Left lung (tissue), 10 donors: ENCODE results near the gene LGR5. TPM values are rescaled to one million over a fixed set of nuclear protein-coding genes. Genes with fewer than 3 reads are reported as not detected.
"Not testable (repeated sequence)": the region's sequence is repeated elsewhere in the genome, so short reads cannot be mapped to it uniquely, and the experiment has no call there.

ENCODE experiments used
- ATAC-seq: fragments of 200-7000 bp; cut with Tn5 transposase; one replicate; pipeline ENCODE4 v1.9.1; 2020; ENCODE audit warnings: moderate library complexity
- DNase-seq, 4 donors: peaks; one replicate each; pipeline ENCODE4 v3.0.0-alpha.2; 2013 to 2020
- H3K27ac ChIP-seq, 2 donors: fragments of 200-600 bp; sonication (generic) in 1 of 2; one replicate each; pipeline versions ENCODE4 v1.5.0 to v1.8.0; 2020 to 2021
- H3K27me3 ChIP-seq, 2 donors: fragments of 200-600 bp; sonication (generic) in 1 of 2; one replicate each; pipeline versions ENCODE4 v1.5.0 to v1.8.0; 2020 to 2021
- H3K36me3 ChIP-seq, 2 donors: fragments of 200-600 bp; sonication (generic) in 1 of 2; one replicate each; pipeline versions ENCODE4 v1.5.0 to v1.8.0; 2020 to 2021
- H3K4me1 ChIP-seq, 2 donors: fragments of 200-600 bp; one replicate each; pipeline ENCODE4 v1.8.0; 2021
- H3K4me3 ChIP-seq, 2 donors: fragments of 200-600 bp; sonication (generic) in 1 of 2; one replicate each; pipeline versions ENCODE4 v1.5.0 to v1.8.0; 2020 to 2021; ENCODE audit warnings: mild to moderate bottlenecking in 1 of 2
- H3K9me3 ChIP-seq, 2 donors: fragments of 200-600 bp; sonication (generic) in 1 of 2; one replicate each; pipeline versions ENCODE4 v1.5.0 to v1.8.0; 2020 to 2021
- intact Hi-C, 2 donors: fragments of 100-400 bp; cut with DNase I; formaldehyde crosslinking; loops; one replicate each; pipeline versions ENCODE4 v1.11.2 to v1.14.2; 2022
- polyA plus RNA-seq, 6 donors: library from polyadenylated mRNA; unstranded; fragments of 120-200 nt; gene quantifications; one replicate each; pipeline ENCODE4 v1.2.1, GENCODE V29; 2013; ENCODE audit not compliant: insufficient read length in 6 of 6
- total RNA-seq, 2 donors: library from RNA; stranded (reverse); fragmentation: NEBNext Ultra II Directional; extraction: Animal tissue kit (Norgen Biotek cat#: 25700); gene quantifications; one replicate each; pipeline ENCODE4 v1.2.1, GENCODE V29; 2021
- TF ChIP-seq, protein P1 (sequence below), 2 donors: fragments of 200-600 bp; sonication (generic) in 1 of 2; IDR thresholded peaks; one replicate each; pipeline versions ENCODE4 v1.5.0 to v1.8.0; 2021; ENCODE audit warnings: antibody characterized with exemption in 2 of 2
- donor health status: DM: no; HTN: yes; CAD: no.
- donor health status: DM: no; HTN: no; CAD: no.

LGR5 gene
- total and polyA plus RNA-seq, 8 donors = 0.39 to 6.6 (median 3.3) TPM

DNA sequence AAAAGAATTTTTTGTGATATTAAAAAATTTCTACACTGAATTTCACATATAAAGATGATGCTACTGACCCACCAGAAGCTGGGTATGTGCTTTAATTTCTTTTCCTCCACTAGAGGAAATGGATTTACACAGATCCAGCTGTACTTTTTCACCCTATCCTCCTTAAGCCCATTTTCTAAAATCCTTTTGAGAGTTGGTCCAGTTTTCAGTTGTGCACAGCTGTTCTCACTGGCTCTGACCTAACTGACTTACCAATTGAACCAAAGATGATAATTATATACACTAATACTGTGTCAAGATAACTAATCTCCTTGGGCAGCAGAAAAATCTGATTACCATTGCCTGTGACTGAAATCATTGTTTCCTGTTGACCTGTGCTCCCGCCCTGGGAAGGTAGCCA, 115.6 kb downstream of the LGR5 start:
- DNase-seq (peak in 2 of 4 donors; percentile 64 to 70), ATAC-seq (no peak)
- Histone ChIP-seq H3K27me3 (no peaks in the 10 kb centered on the region), H3K4me3 (no peak overlapping the region), H3K9me3 (no peaks in the 10 kb centered on the region), H3K27ac (no peak overlapping the region), H3K4me1 (no peaks in the 10 kb centered on the region), H3K36me3 (no peaks in the 10 kb centered on the region)
- TF ChIP-seq, protein P1, sequence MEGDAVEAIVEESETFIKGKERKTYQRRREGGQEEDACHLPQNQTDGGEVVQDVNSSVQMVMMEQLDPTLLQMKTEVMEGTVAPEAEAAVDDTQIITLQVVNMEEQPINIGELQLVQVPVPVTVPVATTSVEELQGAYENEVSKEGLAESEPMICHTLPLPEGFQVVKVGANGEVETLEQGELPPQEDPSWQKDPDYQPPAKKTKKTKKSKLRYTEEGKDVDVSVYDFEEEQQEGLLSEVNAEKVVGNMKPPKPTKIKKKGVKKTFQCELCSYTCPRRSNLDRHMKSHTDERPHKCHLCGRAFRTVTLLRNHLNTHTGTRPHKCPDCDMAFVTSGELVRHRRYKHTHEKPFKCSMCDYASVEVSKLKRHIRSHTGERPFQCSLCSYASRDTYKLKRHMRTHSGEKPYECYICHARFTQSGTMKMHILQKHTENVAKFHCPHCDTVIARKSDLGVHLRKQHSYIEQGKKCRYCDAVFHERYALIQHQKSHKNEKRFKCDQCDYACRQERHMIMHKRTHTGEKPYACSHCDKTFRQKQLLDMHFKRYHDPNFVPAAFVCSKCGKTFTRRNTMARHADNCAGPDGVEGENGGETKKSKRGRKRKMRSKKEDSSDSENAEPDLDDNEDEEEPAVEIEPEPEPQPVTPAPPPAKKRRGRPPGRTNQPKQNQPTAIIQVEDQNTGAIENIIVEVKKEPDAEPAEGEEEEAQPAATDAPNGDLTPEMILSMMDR (IDR thresholded peaks at IDR 0.05) = no peak
- intact Hi-C loops = no loop called here

DNA sequence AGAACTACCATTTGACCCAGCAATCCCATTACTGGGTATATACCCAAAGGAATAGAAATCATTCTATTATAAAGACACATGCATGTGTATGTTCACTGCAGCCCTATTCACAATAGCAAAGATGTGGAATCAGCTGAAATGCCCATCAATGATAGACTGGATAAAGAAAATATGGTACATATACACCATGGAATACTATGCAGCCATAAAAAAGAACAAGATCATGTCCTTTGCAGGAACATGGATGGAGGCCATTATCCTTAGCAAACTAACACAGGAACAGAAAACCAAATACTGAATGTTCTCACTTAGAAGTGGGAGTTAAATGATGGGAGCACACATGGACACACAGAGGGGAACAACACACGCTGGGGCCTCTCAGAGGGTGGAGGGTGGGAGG, 116.2 kb downstream of the LGR5 start:
- intact Hi-C loops, H3K4me3 ChIP-seq, H3K4me1 ChIP-seq: not testable (repeated sequence)

DNA sequence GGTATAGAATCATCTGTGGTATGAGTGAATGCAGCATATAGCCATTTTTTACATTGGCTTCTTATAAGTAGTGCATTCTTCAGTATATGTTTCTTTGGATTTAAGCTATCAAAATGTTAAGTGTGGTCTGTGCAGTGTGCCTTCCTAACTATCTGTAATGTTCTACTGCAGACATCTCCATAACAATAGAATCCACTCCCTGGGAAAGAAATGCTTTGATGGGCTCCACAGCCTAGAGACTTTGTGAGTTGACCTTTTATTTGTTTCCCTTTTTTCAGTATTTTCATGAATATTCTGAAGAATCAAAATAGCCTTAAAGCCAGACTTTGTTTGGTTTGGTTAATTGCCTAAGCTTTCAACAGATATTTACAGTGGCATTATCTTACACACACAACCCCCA, 116.8 kb downstream of the LGR5 start:
- no peak for ATAC-seq
- H3K4me3 ChIP-seq = no peak overlapping the region
- no peaks in the 10 kb centered on the region for H3K36me3 ChIP-seq
- H3K4me1 ChIP-seq = no peaks in the 10 kb centered on the region
- TF ChIP-seq, protein P1 (IDR thresholded peaks at IDR 0.05) = no peak
- intact Hi-C loops = no loop called here
- H3K9me3 ChIP-seq = no peaks in the 10 kb centered on the region
- no peak overlapping the region for H3K27ac ChIP-seq
- DNase-seq = no peak
- no peaks in the 10 kb centered on the region for H3K27me3 ChIP-seq

More for the DNA sequence above, 116.2 kb downstream of the LGR5 start:
- H3K9me3 ChIP-seq, H3K27ac ChIP-seq, ATAC-seq, H3K36me3 ChIP-seq, DNase-seq, H3K27me3 ChIP-seq: not testable (repeated sequence)

DNA sequence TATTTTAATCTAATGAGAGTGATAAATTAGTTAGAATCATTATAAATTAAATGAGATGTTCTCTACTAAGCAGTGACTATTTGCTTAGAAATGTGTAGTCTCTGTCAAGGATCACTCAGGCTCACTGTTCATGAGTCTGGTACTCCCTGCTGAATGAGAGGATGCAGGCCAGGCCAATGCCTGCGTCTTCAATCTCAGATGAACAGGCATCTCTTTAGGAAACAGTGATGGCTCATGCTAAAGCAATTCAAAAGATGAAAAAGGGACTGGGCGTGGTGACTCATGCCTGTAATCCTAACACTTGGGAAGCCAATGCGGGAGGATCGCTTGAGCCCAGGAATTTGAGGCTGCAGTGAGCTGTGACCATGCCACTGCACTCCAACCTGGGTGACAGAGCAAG, 117.3 kb downstream of the LGR5 start:
- H3K36me3 ChIP-seq = no peaks in the 10 kb centered on the region
- H3K9me3 ChIP-seq = no peaks in the 10 kb centered on the region
- intact Hi-C loops = no loop called here
- no peak overlapping the region for H3K27ac ChIP-seq
- DNase-seq (no peak), ATAC-seq (no peak)
- no peaks in the 10 kb centered on the region for H3K4me1 ChIP-seq
- TF ChIP-seq, protein P1 (IDR thresholded peaks at IDR 0.05) = no peak
- no peak overlapping the region for H3K4me3 ChIP-seq
- H3K27me3 ChIP-seq = no peaks in the 10 kb centered on the region

DNA sequence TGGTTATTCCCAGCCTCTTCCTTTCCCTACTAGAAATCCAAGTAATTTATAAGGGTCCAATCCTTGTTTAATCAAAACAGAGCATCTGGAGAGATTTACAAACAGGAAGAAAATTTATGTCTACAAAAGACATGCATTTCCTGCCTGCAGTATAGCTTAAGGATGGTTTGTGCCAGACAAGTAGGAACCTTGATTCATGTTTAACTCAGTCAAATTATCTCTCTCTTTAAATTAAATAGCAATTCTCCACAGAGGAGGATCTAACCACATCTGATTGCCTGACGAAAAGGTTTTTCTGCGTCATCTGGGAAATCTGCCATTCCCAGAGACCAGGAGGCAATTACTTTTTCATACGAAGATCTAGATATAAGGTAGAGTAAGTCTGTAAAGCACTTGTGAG, 118.8 kb downstream of the LGR5 start:
- no peak for ATAC-seq
- TF ChIP-seq, protein P1 (IDR thresholded peaks at IDR 0.05) = no peak
- DNase-seq = no peak
- Histone ChIP-seq H3K4me3 (no peak overlapping the region), H3K4me1 (no peaks in the 10 kb centered on the region), H3K9me3 (no peaks in the 10 kb centered on the region), H3K36me3 (no peaks in the 10 kb centered on the region), H3K27ac (no peak overlapping the region), H3K27me3 (no peaks in the 10 kb centered on the region)
- intact Hi-C loops = no loop called here
